Effector memory CD8-positive, alpha-beta T cell (primary cell): ENCODE results near the gene PEX14.
A peak's percentile ranks its signal among the peaks of the same experiment; 100 is the strongest.

ENCODE experiments used
- ATAC-seq: fragments of 150-1000 bp; cut with Tn5 transposase; replicated peaks from 2 replicates; pipeline ENCODE4 v1.10.0; 2021; ENCODE audit warnings: mild to moderate bottlenecking, moderate library complexity
- DNase-seq, 3 experiments: peaks; one replicate each; pipeline ENCODE4 v3.0.0; 2021
- H3K27ac Mint-ChIP-seq, 2 donors: one replicate each; pipeline ENCODE4 v1.8.0; 2022; ENCODE audit warnings: mild to moderate bottlenecking in 2 of 2, mixed read lengths in 2 of 2, moderate library complexity in 2 of 2
- H3K27me3 Mint-ChIP-seq, 2 donors: one replicate each; pipeline ENCODE4 v1.8.0; 2022; ENCODE audit warnings: mixed read lengths in 2 of 2
- H3K36me3 Mint-ChIP-seq: one replicate; pipeline ENCODE4 v1.8.0; 2022; ENCODE audit warnings: mild to moderate bottlenecking, moderate library complexity, mixed read lengths; ENCODE audit not compliant: insufficient read depth
- H3K4me1 Mint-ChIP-seq, 2 donors: one replicate each; pipeline ENCODE4 v1.8.0; 2022; ENCODE audit warnings: low read depth in 2 of 2, mixed read lengths in 2 of 2
- H3K4me3 Mint-ChIP-seq, 2 donors: one replicate each; pipeline ENCODE4 v1.8.0; 2022; ENCODE audit warnings: mild to moderate bottlenecking in 2 of 2, mixed read lengths in 2 of 2, moderate library complexity in 2 of 2
- H3K9me3 Mint-ChIP-seq, 2 donors: one replicate each; pipeline ENCODE4 v1.8.0; 2022; ENCODE audit warnings: mixed read lengths in 2 of 2

PEX14 gene

DNA sequence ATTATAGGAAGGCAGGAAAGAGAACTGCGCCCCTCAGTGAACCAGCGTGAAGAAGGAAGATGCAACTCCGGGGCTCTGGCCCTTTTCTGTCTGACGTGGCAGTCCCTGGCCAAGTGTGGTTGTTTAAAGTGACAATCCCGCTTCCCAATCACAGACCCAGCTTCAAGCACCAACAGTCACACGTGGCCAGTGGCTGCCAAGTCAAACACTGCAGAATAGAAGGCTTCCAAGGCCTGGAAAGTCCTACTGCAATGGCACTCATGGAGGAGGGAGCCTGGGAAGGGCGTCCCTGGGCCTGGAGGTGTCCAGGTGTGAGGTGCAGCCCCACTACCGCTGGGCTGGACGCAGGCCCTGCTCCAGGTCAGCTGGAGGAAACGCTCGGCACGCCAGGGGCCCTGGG, 177.9 kb downstream of the PEX14 start:
- no peak overlapping the region for H3K4me3 Mint-ChIP-seq
- H3K36me3 Mint-ChIP-seq = peaks cover 42% of the 10 kb centered on the region
- ATAC-seq = no peak
- no peaks in the 10 kb centered on the region for H3K27me3 Mint-ChIP-seq
- no peak for DNase-seq
- no peak overlapping the region for H3K27ac Mint-ChIP-seq
- H3K4me1 Mint-ChIP-seq = peaks cover 0 to 3% of the 10 kb centered on the region in 2 donors
- no peaks in the 10 kb centered on the region for H3K9me3 Mint-ChIP-seq

- Mint-ChIP-seq H3K27me3 (no peaks in the 10 kb centered on the region), H3K4me1 (peaks cover 0 to 3% of the 10 kb centered on the region in 2 donors), H3K27ac (peak overlapping the region in 1 of 2 donors; percentile 51), H3K4me3 (no peak overlapping the region), H3K36me3 (peaks cover 36% of the 10 kb centered on the region), H3K9me3 (no peaks in the 10 kb centered on the region)
- DNase-seq (no peak), ATAC-seq (no peak)
These were observed 178.8 kb downstream of the PEX14 start for GRCh38 chr1:10653370-10654125.

- H3K4me3 Mint-ChIP-seq = no peak overlapping the region
- peaks cover 0 to 3% of the 10 kb centered on the region in 2 donors for H3K4me1 Mint-ChIP-seq
- H3K36me3 Mint-ChIP-seq = peaks cover 34% of the 10 kb centered on the region
- no peak overlapping the region for H3K27ac Mint-ChIP-seq
- no peaks in the 10 kb centered on the region for H3K27me3 Mint-ChIP-seq
- DNase-seq (no peak), ATAC-seq (no peak)
- H3K9me3 Mint-ChIP-seq = no peaks in the 10 kb centered on the region
These were observed 180.3 kb downstream of the PEX14 start for GRCh38 chr1:10655002-10655401.

GRCh38 chr1:10656431-10656830, 181.7 kb downstream of the PEX14 start:
- Mint-ChIP-seq H3K27ac (peak overlapping the region in 1 of 2 donors; percentile 53), H3K36me3 (peaks cover 34% of the 10 kb centered on the region), H3K4me3 (no peak overlapping the region), H3K27me3 (no peaks in the 10 kb centered on the region), H3K9me3 (no peaks in the 10 kb centered on the region), H3K4me1 (peaks cover 0 to 3% of the 10 kb centered on the region in 2 donors)
- no peak for ATAC-seq
- DNase-seq = no peak

DNA sequence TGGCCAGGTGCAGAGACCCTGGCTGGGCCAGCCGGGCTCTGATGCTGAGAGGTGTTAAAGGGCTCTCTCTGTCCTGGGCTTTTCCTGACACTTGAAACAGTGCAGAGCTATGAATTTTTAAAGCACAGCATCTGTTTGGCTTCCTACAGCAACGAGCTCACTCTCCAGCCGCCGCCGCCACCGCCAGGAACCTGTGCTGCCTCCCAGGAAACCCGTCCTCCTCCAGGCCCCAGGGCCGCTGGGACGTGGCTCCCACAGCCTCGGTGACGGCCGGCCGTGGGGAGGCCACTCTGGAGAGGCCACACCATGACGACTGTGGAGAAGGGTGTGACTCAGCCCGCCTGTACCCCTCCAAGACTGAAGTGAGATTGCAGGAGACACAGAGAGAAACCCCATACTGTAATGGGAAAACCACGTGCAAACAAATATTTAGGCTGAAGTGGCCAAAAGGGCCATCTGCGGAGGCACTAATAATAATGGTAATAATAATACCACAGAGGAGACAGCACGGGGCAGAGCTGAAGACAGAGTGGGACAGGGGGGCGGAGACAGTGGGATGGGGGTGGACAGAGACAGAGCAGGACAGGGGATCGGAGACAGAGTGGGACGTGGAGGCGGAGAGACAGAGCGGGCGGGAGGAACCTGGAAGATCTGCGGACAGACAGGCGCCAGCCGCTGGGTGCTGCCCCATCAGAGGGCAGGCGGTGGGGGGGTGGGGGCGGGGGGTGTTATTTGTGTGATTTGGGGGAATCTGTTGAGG, 182.5 kb downstream of the PEX14 start:
- Mint-ChIP-seq H3K27me3 (no peaks in the 10 kb centered on the region), H3K9me3 (no peaks in the 10 kb centered on the region), H3K4me3 (no peak overlapping the region), H3K27ac (no peak overlapping the region), H3K36me3 (peaks cover 34% of the 10 kb centered on the region), H3K4me1 (peaks cover 0 to 3% of the 10 kb centered on the region in 2 donors)
- no peak for DNase-seq
- ATAC-seq = no peak

- Mint-ChIP-seq H3K4me1 (peaks cover 0 to 3% of the 10 kb centered on the region in 2 donors), H3K9me3 (no peaks in the 10 kb centered on the region), H3K36me3 (peaks cover 35% of the 10 kb centered on the region), H3K27ac (no peak overlapping the region), H3K4me3 (no peak overlapping the region), H3K27me3 (no peaks in the 10 kb centered on the region)
- DNase-seq (no peak), ATAC-seq (no peak)
These were observed 183.8 kb downstream of the PEX14 start for GRCh38 chr1:10658396-10659066.

- Mint-ChIP-seq H3K4me3 (no peak overlapping the region), H3K27ac (no peak overlapping the region), H3K27me3 (no peaks in the 10 kb centered on the region), H3K36me3 (peaks cover 31% of the 10 kb centered on the region), H3K9me3 (no peaks in the 10 kb centered on the region), H3K4me1 (no peaks in the 10 kb centered on the region)
- DNase-seq (no peak), ATAC-seq (peak; percentile 7)
These were observed 184.5 kb downstream of the PEX14 start for GRCh38 chr1:10659218-10659617.

DNA sequence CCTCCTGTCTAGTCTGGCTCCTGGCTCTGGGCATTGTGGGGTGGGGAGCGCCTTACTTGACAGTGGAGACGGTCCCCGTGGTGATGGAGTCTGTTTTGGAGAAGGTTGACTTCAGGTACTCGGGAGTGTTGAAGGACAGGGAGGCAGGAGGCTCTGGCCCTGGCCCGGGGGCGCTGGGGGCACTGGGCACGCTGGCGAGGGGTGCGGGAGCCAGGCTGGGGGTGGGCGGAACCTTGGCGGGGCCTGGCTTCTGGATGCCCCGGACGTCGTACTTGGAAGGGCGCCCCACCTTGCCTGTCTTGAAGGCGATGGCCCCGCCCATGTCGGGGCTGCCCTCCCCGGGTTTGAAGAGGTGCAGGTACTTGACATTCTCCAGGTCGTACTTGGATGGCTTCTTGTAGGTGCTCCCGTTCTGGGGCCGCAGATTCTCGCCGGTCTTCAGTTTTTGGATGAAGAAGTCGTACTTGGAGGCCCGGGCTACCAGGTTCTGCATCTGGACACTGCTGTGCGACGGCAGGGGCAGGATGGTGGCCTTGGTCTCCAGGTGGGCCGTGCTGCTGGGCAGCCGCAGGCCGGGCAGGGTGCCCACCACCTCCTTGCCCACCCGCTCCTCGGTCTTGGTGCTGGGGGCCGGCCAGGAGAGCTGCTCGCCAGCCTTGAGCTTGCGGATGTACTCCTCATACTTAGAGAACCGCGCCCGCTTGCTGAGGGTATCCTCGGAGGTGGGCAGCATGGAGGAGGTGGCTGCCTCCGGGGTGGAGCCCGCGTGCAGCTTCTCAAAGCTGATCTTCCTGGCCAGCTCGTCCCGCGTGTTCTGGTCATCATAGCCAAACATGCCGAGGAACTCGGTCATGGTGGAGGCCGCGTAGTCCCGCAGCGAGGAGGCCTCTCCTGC, 185.1 kb downstream of the PEX14 start:
- ATAC-seq = no peak
- no peak overlapping the region for H3K27ac Mint-ChIP-seq
- no peaks in the 10 kb centered on the region for H3K27me3 Mint-ChIP-seq
- H3K4me1 Mint-ChIP-seq = no peaks in the 10 kb centered on the region
- no peaks in the 10 kb centered on the region for H3K9me3 Mint-ChIP-seq
- no peak for DNase-seq
- peaks cover 26% of the 10 kb centered on the region for H3K36me3 Mint-ChIP-seq
- no peak overlapping the region for H3K4me3 Mint-ChIP-seq

- Mint-ChIP-seq H3K36me3 (peaks cover 19% of the 10 kb centered on the region), H3K4me3 (no peak overlapping the region), H3K9me3 (no peaks in the 10 kb centered on the region)
These were observed 186.7 kb downstream of the PEX14 start for GRCh38 chr1:10661453-10661852.

DNA sequence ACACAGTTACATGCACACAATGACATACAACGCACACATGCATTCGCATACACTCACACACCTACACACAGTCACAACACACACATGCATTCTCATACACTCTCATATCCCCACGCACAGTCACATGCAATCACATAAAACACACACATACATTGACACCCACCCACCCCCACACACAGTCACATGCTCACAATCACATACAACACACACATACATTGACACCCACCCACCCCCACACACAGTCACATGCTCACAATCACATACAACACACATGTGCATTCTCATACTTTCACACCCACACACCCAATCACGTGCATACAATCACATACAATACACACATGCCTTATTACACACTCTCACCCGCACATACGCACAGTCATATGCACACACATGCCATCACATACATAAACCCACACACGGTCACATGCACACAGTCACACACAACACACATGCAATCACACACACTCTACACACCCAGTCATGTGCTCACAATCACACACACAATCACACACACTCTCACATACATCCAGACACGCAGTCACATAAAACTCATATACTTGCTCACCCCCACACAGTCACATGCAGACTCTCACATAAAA, 187.4 kb downstream of the PEX14 start:
- peaks cover 22% of the 10 kb centered on the region for H3K36me3 Mint-ChIP-seq
- no peak overlapping the region for H3K4me3 Mint-ChIP-seq
- ATAC-seq (no peak), DNase-seq (no peak)
- no peaks in the 10 kb centered on the region for H3K9me3 Mint-ChIP-seq
- no peaks in the 10 kb centered on the region for H3K4me1 Mint-ChIP-seq
- no peaks in the 10 kb centered on the region for H3K27me3 Mint-ChIP-seq
- no peak overlapping the region for H3K27ac Mint-ChIP-seq

More at GRCh38 chr1:10661453-10661852, 186.7 kb downstream of the PEX14 start:
- no peaks in the 10 kb centered on the region for H3K4me1 Mint-ChIP-seq
- DNase-seq (no peak), ATAC-seq (no peak)
- H3K27ac Mint-ChIP-seq = no peak overlapping the region
- H3K27me3 Mint-ChIP-seq = no peaks in the 10 kb centered on the region

DNA sequence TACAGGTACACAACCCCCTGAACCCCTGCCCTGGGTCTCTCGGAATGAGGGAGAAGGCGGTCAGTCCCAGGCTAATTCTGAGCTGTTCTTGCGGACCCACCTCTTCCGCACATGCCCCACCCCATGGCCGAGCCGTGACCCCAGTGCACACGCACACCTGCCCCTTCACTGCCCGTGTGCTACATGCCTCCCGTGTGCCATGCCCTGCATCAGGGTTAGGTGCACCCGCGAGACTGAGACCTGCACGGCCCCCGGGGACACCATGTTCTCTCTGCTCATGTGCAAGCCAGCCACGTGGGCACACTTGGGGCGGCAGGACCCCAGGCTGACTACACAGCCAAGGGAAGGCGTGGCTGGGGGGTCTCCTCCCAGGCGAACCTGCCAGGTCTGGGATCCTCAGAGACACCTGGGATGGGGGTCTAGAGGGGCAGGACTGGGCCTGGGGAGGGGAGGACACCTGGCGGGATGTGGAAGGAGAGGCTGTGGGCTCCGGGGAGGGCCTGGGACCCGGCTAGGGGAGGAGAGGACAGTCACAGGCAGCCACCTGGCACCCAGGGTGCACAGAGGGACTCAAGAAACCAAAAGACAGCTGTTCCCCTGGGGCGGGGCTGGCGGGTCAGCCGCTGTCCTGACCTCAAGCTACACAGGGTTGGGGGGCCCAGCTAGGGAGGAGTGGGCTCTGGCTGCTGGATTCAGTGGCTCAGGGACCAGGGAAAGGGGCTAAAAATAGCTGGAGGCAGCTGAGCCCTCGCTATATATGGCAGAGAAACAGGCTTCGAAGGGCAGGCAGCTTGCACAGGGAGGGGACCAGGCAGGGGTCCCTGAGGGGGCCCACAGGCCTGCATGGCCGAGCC, 188.3 kb downstream of the PEX14 start:
- no peaks in the 10 kb centered on the region for H3K4me1 Mint-ChIP-seq
- H3K36me3 Mint-ChIP-seq = peaks cover 22% of the 10 kb centered on the region
- DNase-seq (no peak), ATAC-seq (no peak)
- H3K27me3 Mint-ChIP-seq = no peaks in the 10 kb centered on the region
- no peaks in the 10 kb centered on the region for H3K9me3 Mint-ChIP-seq
- no peak overlapping the region for H3K4me3 Mint-ChIP-seq
- peak overlapping the region in 1 of 2 donors; percentile 49 for H3K27ac Mint-ChIP-seq

DNA sequence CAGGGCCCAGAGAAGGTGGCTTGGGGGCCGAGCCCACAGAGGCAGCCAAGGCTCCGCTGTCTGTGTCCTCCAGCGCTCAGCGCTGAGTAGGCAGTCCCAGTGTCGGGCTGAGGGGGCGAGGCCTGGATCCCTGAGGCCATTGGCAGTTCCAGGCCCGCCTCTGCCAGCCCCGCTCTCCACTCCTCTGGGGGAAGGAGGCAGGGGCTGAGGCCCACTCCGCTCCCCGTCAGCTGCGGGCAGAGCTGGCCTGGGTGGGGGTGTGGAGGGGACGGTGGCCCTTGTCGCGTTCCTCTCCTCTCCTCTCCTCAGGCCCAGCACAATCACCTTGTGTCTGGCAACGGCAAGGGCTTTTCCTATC, 188.9 kb downstream of the PEX14 start:
- H3K9me3 Mint-ChIP-seq = no peaks in the 10 kb centered on the region
- H3K27ac Mint-ChIP-seq = no peak overlapping the region

More for the DNA sequence above, 188.9 kb downstream of the PEX14 start:
- no peak for DNase-seq
- Mint-ChIP-seq H3K27me3 (no peaks in the 10 kb centered on the region), H3K4me1 (peaks cover 0 to 1% of the 10 kb centered on the region in 2 donors), H3K4me3 (no peak overlapping the region), H3K36me3 (peaks cover 25% of the 10 kb centered on the region)
- ATAC-seq = no peak
